ENCODE results near the gene CYP2F1.

Gene CYP2F1

DNA sequence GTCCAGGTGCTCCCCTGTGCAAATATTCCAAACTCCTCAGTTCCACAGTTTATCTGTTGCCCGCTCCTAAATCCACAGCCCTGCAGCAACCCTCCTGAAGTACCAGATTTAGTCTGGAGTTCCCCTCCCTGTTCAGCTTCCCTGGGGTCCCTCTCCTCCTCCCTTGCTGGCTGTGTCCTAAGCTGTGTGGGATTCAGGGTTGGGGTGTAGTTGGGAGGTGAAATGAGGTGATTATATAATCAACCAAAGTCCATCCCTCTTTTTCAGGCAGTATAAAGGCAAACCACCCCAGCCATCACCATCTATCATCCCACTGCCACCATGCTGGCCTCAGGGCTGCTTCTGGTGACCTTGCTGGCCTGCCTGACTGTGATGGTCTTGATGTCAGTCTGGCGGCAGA, 26.1 kb upstream of the CYP2F1 start, which contains the start of gene CYP2A13:
Gene CYP2A13 (plus strand): TSS at position 301 of the 400 bp plus-strand sequence. CDS start 21 bp downstream, at position 322.
- TF ChIP-seq CREB1 (IDR thresholded peaks at IDR 0.05; ENCODE audit: low read depth) (no peak), ZBTB7A (IDR thresholded peaks at IDR 0.05; ENCODE audit: low read depth) (no peak), CEBPB (IDR thresholded peaks at IDR 0.05) (no peak), RAD21 (IDR thresholded peaks at IDR 0.05; ENCODE audit: low read depth) (no peak), EP300 (IDR thresholded peaks at IDR 0.05; ENCODE audit: borderline replicate concordance) (no peak), TCF12 (IDR thresholded peaks at IDR 0.05; ENCODE audit: low read depth) (no peak), FOXM1 (IDR thresholded peaks at IDR 0.05; ENCODE audit: borderline replicate concordance, low read depth) (no peak), YY1 (IDR thresholded peaks at IDR 0.05; ENCODE audit: low read depth) (no peak), TAF1 (IDR thresholded peaks at IDR 0.05; ENCODE audit: low read depth) (no peak), NFIC (IDR thresholded peaks at IDR 0.05) (no peak), EGR1 (IDR thresholded peaks at IDR 0.05) (no peak), TEAD4 (IDR thresholded peaks at IDR 0.05) (no peak)
- TF ChIP-seq, protein P1, sequence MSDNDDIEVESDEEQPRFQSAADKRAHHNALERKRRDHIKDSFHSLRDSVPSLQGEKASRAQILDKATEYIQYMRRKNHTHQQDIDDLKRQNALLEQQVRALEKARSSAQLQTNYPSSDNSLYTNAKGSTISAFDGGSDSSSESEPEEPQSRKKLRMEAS (IDR thresholded peaks at IDR 0.05): no peak
- TF ChIP-seq, protein P2, sequence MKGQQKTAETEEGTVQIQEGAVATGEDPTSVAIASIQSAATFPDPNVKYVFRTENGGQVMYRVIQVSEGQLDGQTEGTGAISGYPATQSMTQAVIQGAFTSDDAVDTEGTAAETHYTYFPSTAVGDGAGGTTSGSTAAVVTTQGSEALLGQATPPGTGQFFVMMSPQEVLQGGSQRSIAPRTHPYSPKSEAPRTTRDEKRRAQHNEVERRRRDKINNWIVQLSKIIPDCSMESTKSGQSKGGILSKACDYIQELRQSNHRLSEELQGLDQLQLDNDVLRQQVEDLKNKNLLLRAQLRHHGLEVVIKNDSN (IDR thresholded peaks at IDR 0.05): no peak
- TF ChIP-seq, protein P3, sequence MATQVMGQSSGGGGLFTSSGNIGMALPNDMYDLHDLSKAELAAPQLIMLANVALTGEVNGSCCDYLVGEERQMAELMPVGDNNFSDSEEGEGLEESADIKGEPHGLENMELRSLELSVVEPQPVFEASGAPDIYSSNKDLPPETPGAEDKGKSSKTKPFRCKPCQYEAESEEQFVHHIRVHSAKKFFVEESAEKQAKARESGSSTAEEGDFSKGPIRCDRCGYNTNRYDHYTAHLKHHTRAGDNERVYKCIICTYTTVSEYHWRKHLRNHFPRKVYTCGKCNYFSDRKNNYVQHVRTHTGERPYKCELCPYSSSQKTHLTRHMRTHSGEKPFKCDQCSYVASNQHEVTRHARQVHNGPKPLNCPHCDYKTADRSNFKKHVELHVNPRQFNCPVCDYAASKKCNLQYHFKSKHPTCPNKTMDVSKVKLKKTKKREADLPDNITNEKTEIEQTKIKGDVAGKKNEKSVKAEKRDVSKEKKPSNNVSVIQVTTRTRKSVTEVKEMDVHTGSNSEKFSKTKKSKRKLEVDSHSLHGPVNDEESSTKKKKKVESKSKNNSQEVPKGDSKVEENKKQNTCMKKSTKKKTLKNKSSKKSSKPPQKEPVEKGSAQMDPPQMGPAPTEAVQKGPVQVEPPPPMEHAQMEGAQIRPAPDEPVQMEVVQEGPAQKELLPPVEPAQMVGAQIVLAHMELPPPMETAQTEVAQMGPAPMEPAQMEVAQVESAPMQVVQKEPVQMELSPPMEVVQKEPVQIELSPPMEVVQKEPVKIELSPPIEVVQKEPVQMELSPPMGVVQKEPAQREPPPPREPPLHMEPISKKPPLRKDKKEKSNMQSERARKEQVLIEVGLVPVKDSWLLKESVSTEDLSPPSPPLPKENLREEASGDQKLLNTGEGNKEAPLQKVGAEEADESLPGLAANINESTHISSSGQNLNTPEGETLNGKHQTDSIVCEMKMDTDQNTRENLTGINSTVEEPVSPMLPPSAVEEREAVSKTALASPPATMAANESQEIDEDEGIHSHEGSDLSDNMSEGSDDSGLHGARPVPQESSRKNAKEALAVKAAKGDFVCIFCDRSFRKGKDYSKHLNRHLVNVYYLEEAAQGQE (IDR thresholded peaks at IDR 0.05; ENCODE audit: low read depth): no peak

DNA sequence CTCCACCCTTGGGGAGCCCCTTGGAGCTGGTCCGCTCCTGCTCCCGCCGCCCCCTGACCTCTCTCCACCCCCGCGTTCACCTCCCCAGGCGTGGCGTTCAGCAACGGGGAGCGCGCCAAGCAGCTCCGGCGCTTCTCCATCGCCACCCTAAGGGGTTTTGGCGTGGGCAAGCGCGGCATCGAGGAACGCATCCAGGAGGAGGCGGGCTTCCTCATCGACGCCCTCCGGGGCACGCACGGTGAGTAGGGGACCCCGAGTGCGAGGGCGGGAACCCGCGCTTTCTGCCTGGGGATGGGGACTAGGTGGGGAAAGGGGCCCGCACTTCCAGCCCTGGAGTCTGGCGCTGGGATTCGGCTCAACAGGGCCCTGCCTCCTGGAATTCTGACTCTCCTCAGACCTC, 24.3 kb upstream of the CYP2F1 start:
- TF ChIP-seq TCF12 (IDR thresholded peaks at IDR 0.05; ENCODE audit: low read depth) (no peak), FOXM1 (IDR thresholded peaks at IDR 0.05; ENCODE audit: borderline replicate concordance, low read depth) (no peak), YY1 (IDR thresholded peaks at IDR 0.05; ENCODE audit: low read depth) (no peak), CREB1 (IDR thresholded peaks at IDR 0.05; ENCODE audit: low read depth) (no peak), TEAD4 (IDR thresholded peaks at IDR 0.05) (no peak)
- TF ChIP-seq, protein P1 (IDR thresholded peaks at IDR 0.05): no peak

DNA sequence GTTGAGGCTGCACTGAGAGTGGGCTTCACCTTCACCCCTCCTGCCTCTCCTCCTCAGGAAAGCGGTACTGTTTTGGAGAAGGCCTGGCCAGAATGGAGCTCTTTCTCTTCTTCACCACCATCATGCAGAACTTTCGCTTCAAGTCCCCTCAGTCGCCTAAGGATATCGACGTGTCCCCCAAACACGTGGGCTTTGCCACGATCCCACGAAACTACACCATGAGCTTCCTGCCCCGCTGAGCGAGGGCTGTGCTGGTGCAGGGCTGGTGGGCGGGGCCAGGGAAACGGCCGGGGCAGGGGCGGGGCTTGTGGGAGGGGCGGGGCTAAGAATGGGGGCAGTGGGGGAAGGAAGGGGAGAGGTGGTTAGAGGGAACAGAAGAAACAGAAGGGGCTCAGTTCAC, 18.5 kb upstream of the CYP2F1 start:
- no peak for TF ChIP-seq RAD21 (IDR thresholded peaks at IDR 0.05; ENCODE audit: low read depth)
- TF ChIP-seq, protein P1 (IDR thresholded peaks at IDR 0.05): no peak
- TF ChIP-seq, protein P2 (IDR thresholded peaks at IDR 0.05): no peak
- TF ChIP-seq NFIC (IDR thresholded peaks at IDR 0.05): no peak
- TF ChIP-seq EP300 (IDR thresholded peaks at IDR 0.05; ENCODE audit: borderline replicate concordance): no peak
- TF ChIP-seq, protein P3 (IDR thresholded peaks at IDR 0.05; ENCODE audit: low read depth): no peak
- no peak for TF ChIP-seq TEAD4 (IDR thresholded peaks at IDR 0.05)
- no peak for TF ChIP-seq CEBPB (IDR thresholded peaks at IDR 0.05)
- TF ChIP-seq FOXM1 (IDR thresholded peaks at IDR 0.05; ENCODE audit: borderline replicate concordance, low read depth): no peak
- no peak for TF ChIP-seq TCF12 (IDR thresholded peaks at IDR 0.05; ENCODE audit: low read depth)
- no peak for TF ChIP-seq CREB1 (IDR thresholded peaks at IDR 0.05; ENCODE audit: low read depth)
- TF ChIP-seq YY1 (IDR thresholded peaks at IDR 0.05; ENCODE audit: low read depth): no peak
- TF ChIP-seq EGR1 (IDR thresholded peaks at IDR 0.05): no peak
- TF ChIP-seq ZBTB7A (IDR thresholded peaks at IDR 0.05; ENCODE audit: low read depth): no peak
- TF ChIP-seq TAF1 (IDR thresholded peaks at IDR 0.05; ENCODE audit: low read depth): no peak

DNA sequence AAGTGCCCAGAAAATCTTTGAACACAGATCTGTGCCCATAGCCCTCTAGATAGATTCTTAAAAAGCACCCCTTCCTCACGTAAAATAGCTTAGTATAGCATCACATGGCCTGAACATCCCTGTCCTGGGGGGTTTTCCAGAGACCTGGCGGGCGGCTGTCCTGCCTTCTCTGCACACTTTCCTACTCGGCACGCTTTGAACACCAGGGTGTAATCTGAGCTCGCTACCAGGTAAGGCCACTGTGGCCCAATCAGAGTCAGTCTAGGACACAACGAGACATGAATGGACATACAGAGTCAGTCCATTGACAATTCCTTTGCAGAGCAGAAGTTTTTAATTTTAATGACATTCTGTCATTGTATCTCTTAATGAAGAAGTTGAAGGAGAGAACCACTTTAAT, 17.9 kb upstream of the CYP2F1 start:
- no peak for TF ChIP-seq CREB1 (IDR thresholded peaks at IDR 0.05; ENCODE audit: low read depth)
- TF ChIP-seq, protein P3 (IDR thresholded peaks at IDR 0.05; ENCODE audit: low read depth): no peak
- TF ChIP-seq NFIC (IDR thresholded peaks at IDR 0.05): no peak
- TF ChIP-seq FOXM1 (IDR thresholded peaks at IDR 0.05; ENCODE audit: borderline replicate concordance, low read depth): no peak
- TF ChIP-seq TAF1 (IDR thresholded peaks at IDR 0.05; ENCODE audit: low read depth): no peak
- TF ChIP-seq ZBTB7A (IDR thresholded peaks at IDR 0.05; ENCODE audit: low read depth): no peak
- TF ChIP-seq TCF12 (IDR thresholded peaks at IDR 0.05; ENCODE audit: low read depth): no peak
- TF ChIP-seq EP300 (IDR thresholded peaks at IDR 0.05; ENCODE audit: borderline replicate concordance): no peak
- TF ChIP-seq CEBPB (IDR thresholded peaks at IDR 0.05): no peak
- TF ChIP-seq, protein P2 (IDR thresholded peaks at IDR 0.05): no peak
- TF ChIP-seq RAD21 (IDR thresholded peaks at IDR 0.05; ENCODE audit: low read depth): no peak
- TF ChIP-seq, protein P1 (IDR thresholded peaks at IDR 0.05): no peak
- no peak for TF ChIP-seq EGR1 (IDR thresholded peaks at IDR 0.05)
- TF ChIP-seq TEAD4 (IDR thresholded peaks at IDR 0.05): no peak
- no peak for TF ChIP-seq YY1 (IDR thresholded peaks at IDR 0.05; ENCODE audit: low read depth)
